ENCODE results near the gene GUCY1A1. TPM values are rescaled to one million over a fixed set of nuclear protein-coding genes. Genes with fewer than 3 reads are reported as not detected.
"Not testable (repeated sequence)": the region's sequence is repeated elsewhere in the genome, so short reads cannot be mapped to it uniquely, and the experiment has no call there.

GUCY1A1 gene
- total RNA-seq, 1 experiment from 2014 or later: not detected

GRCh38 chr4:155646001-155646400 lies 20.6 kb upstream of the GUCY1A1 start:
- ChIA-PET CTCF (no interaction called here), RAD21 (ENCODE audit: low non-redundant PET in 1 of 2, low total read pairs in 2 of 2, uncharacterized antibody in 2 of 2, unreplicated experiment in 2 of 2) (no interaction called here), POLR2A (no interaction called here)
- no peak for ATAC-seq
- TF ChIP-seq TCF7L2 (IDR thresholded peaks at IDR 0.05; ENCODE audit: borderline replicate concordance, extremely low read depth, insufficient read depth, insufficient read length) (no peak), EZH2 (IDR thresholded peaks at IDR 0.05) (no peak)
- Histone ChIP-seq H3K36me3 (ENCODE audit: control insufficient read depth in 1 of 2, insufficient read depth in 2 of 2, low read length in 2 of 2) (no peaks in the 10 kb centered on the region), H3K4me2 (ENCODE audit: low read length) (no peak overlapping the region), H3K27ac (ENCODE audit: low read depth, low read length) (no peak overlapping the region), H3K4me3 (replicated peaks in 1 of 2; ENCODE audit: low read depth in 1 of 2, low read length in 2 of 2) (no peak overlapping the region), H3K79me2 (ENCODE audit: insufficient read depth, low read length) (no peaks in the 10 kb centered on the region), H4K20me1 (ENCODE audit: insufficient read depth) (no peaks in the 10 kb centered on the region), H3K27me3 (ENCODE audit: insufficient read depth, low read length) (no peaks in the 10 kb centered on the region), H2AFZ (ENCODE audit: low read depth, low read length, poor library complexity, severe bottlenecking) (no peak overlapping the region), H3K9ac (ENCODE audit: low read length) (no peak overlapping the region), H3K4me1 (ENCODE audit: control insufficient read depth in 1 of 2, insufficient read depth in 2 of 2, low read length in 2 of 2) (no peaks in the 10 kb centered on the region), H3K9me3 (ENCODE audit: control insufficient read depth in 1 of 2, insufficient read depth in 1 of 2, low read depth in 1 of 2, low read length in 2 of 2) (no peaks in the 10 kb centered on the region), H3K9me2 (ENCODE audit: insufficient read depth) (no peaks in the 10 kb centered on the region)
- intact Hi-C loops (cut with micrococcal nuclease): no loop called here
- DNase-seq (ENCODE audit: low read depth, low spot score): no peak
- BruUV-seq (replicated peaks): no TSS peak

- POLR2A ChIA-PET; H3K27me3 ChIP-seq (ENCODE audit: insufficient read depth, low read length); intact Hi-C loops (cut with micrococcal nuclease): not testable (repeated sequence)
Observed at GRCh38 chr4:155650785-155651184, 15.9 kb upstream of the GUCY1A1 start.

GRCh38 chr4:155653052-155653451 lies 13.6 kb upstream of the GUCY1A1 start:
- TF ChIP-seq REST (IDR thresholded peaks at IDR 0.05; ENCODE audit: low read depth) (no peak), EZH2 (IDR thresholded peaks at IDR 0.05) (no peak), TCF7L2 (IDR thresholded peaks at IDR 0.05; ENCODE audit: borderline replicate concordance, extremely low read depth, insufficient read depth, insufficient read length) (no peak), MAX (IDR thresholded peaks at IDR 0.05) (no peak), POLR2A (IDR thresholded peaks at IDR 0.05; ENCODE audit: borderline replicate concordance, extremely low read depth, insufficient read depth, insufficient read length) (no peak), SP1 (IDR thresholded peaks at IDR 0.05; ENCODE audit: low read depth) (no peak), EZH2phosphoT487 (IDR thresholded peaks at IDR 0.05; ENCODE audit: borderline replicate concordance) (no peak), ELF1 (IDR thresholded peaks at IDR 0.05; ENCODE audit: borderline replicate concordance, low read depth) (no peak), CEBPB (IDR thresholded peaks at IDR 0.05; ENCODE audit: low read depth) (no peak)
- Histone ChIP-seq H3K4me2 (ENCODE audit: low read length) (no peak overlapping the region), H3K4me3 (replicated peaks in 1 of 2; ENCODE audit: low read depth in 1 of 2, low read length in 2 of 2) (no peak overlapping the region), H3K27ac (ENCODE audit: low read depth, low read length) (no peak overlapping the region), H3K4me1 (ENCODE audit: control insufficient read depth in 1 of 2, insufficient read depth in 2 of 2, low read length in 2 of 2) (no peaks in the 10 kb centered on the region), H3K79me2 (ENCODE audit: insufficient read depth, low read length) (no peaks in the 10 kb centered on the region), H3K36me3 (ENCODE audit: control insufficient read depth in 1 of 2, insufficient read depth in 2 of 2, low read length in 2 of 2) (no peaks in the 10 kb centered on the region), H3K9ac (ENCODE audit: low read length) (no peak overlapping the region), H3K27me3 (ENCODE audit: insufficient read depth, low read length) (no peaks in the 10 kb centered on the region), H3K9me3 (ENCODE audit: control insufficient read depth in 1 of 2, insufficient read depth in 1 of 2, low read depth in 1 of 2, low read length in 2 of 2) (no peaks in the 10 kb centered on the region), H3K9me2 (ENCODE audit: insufficient read depth) (no peaks in the 10 kb centered on the region), H4K20me1 (ENCODE audit: insufficient read depth) (no peaks in the 10 kb centered on the region), H2AFZ (ENCODE audit: low read depth, low read length, poor library complexity, severe bottlenecking) (no peak overlapping the region)
- ChIA-PET RAD21 (ENCODE audit: low non-redundant PET in 1 of 2, low total read pairs in 2 of 2, uncharacterized antibody in 2 of 2, unreplicated experiment in 2 of 2) (no interaction called here), CTCF (no interaction called here), POLR2A (no interaction called here)
- DNase-seq (ENCODE audit: low read depth, low spot score) (no peak), ATAC-seq (no peak)
- intact Hi-C loops (cut with micrococcal nuclease): no loop called here
- BruUV-seq (replicated peaks): no TSS peak

More at GRCh38 chr4:155650785-155651184, 15.9 kb upstream of the GUCY1A1 start:
- H3K9me2 ChIP-seq (ENCODE audit: insufficient read depth); H3K4me2 ChIP-seq (ENCODE audit: low read length); H3K36me3 ChIP-seq (ENCODE audit: control insufficient read depth in 1 of 2, insufficient read depth in 2 of 2, low read length in 2 of 2); H3K27ac ChIP-seq (ENCODE audit: low read depth, low read length); H4K20me1 ChIP-seq (ENCODE audit: insufficient read depth); ATAC-seq; H3K9ac ChIP-seq (ENCODE audit: low read length); RAD21 ChIA-PET (ENCODE audit: low non-redundant PET in 1 of 2, low total read pairs in 2 of 2, uncharacterized antibody in 2 of 2, unreplicated experiment in 2 of 2); H3K4me3 ChIP-seq (replicated peaks in 1 of 2; ENCODE audit: low read depth in 1 of 2, low read length in 2 of 2); H3K4me1 ChIP-seq (ENCODE audit: control insufficient read depth in 1 of 2, insufficient read depth in 2 of 2, low read length in 2 of 2); BruUV-seq (replicated peaks); H3K9me3 ChIP-seq (ENCODE audit: control insufficient read depth in 1 of 2, insufficient read depth in 1 of 2, low read depth in 1 of 2, low read length in 2 of 2); CTCF ChIA-PET; H3K79me2 ChIP-seq (ENCODE audit: insufficient read depth, low read length); H2AFZ ChIP-seq (ENCODE audit: low read depth, low read length, poor library complexity, severe bottlenecking); DNase-seq (ENCODE audit: low read depth, low spot score): not testable (repeated sequence)

Data from HCT116 (cell line).